HCT116 (cell line): ENCODE results near the gene TARS3. TPM values are rescaled to one million over a fixed set of nuclear protein-coding genes. Genes with fewer than 3 reads are reported as not detected.
"Not testable (repeated sequence)": the region's sequence is repeated elsewhere in the genome, so short reads cannot be mapped to it uniquely, and the experiment has no call there.

Experiments used
- ATAC-seq: fragments of 200-7000 bp; cut with Tn5 transposase; 2 replicates; pipeline ENCODE4 v1.9.1; 2020; ENCODE audit warnings: mild to moderate bottlenecking, moderate library complexity
- BruUV-seq: library from RNA; stranded (reverse); fragments of 400-500 nt; replicated peaks from 2 replicates; lab custom pipeline; 2021; lab: Mats Ljungman, UMichigan
- CTCF ChIA-PET: fragments of 300-600 bp; sonication (Branson Sonifier 250); formaldehyde crosslinking; loops from one replicate; lab custom pipeline; 2021; ENCODE audit warnings: antibody characterized with exemption; lab: Charles Lee
- POLR2A ChIA-PET: fragments of 300-600, 350-600 bp; sonication (Branson Sonifier 250); formaldehyde crosslinking; loops from one replicate; lab custom pipeline; 2021; ENCODE audit warnings: antibody characterized with exemption; lab: Charles Lee
- RAD21 ChIA-PET, 2 experiments: fragments of 300-600 bp; sonication (Branson Sonifier 250); formaldehyde crosslinking; loops; one replicate each; lab custom pipeline; 2023; ENCODE audit warnings: low total read pairs in 2 of 2; ENCODE audit not compliant: uncharacterized antibody in 2 of 2, unreplicated experiment in 2 of 2, low non-redundant PET in 1 of 2; lab: Charles Lee
- DNase-seq: peaks from one replicate; pipeline ENCODE4 v3.0.0-alpha.2; 2010; ENCODE audit warnings: low read depth, low spot score
- H2AFZ ChIP-seq: fragments of 200-600 bp; shearing (Covaris generic), sonication (generic); 2 replicates; pipeline ENCODE4 v1.6.1; 2017; ENCODE audit warnings: low read depth, mixed run types, mixed read lengths, antibody characterized with exemption, low read length; ENCODE audit not compliant: poor library complexity, severe bottlenecking
- H3K27ac ChIP-seq: 2 replicates; pipeline ENCODE4 v1.5.1; 2012; ENCODE audit warnings: low read depth, low read length
- H3K27me3 ChIP-seq: fragments of 200-600 bp; sonication (generic); 2 replicates; pipeline ENCODE4 v1.6.1; 2016; ENCODE audit warnings: mixed run types, low read length, mixed read lengths; ENCODE audit not compliant: insufficient read depth
- H3K36me3 ChIP-seq, 2 experiments: fragments of 200-500 bp in 1 of 2; fragments of 200-600 bp in 1 of 2; sonication (Bioruptor generic) in 1 of 2; sonication (generic) in 1 of 2; 2 replicates each; pipeline versions ENCODE4 v1.5.1 to v1.6.1; 2014 to 2016; ENCODE audit warnings: low read length in 2 of 2, inconsistent platforms in 1 of 2, mixed read lengths in 1 of 2, mixed run types in 1 of 2; ENCODE audit not compliant: insufficient read depth in 2 of 2, control insufficient read depth in 1 of 2
- H3K4me1 ChIP-seq, 2 experiments: fragments of 200-600 bp in 1 of 2; sonication (generic) in 1 of 2; 2 replicates each; pipeline versions ENCODE4 v1.5.1 to v1.6.1; 2012 to 2017; ENCODE audit warnings: low read length in 2 of 2, inconsistent platforms in 1 of 2, mild to moderate bottlenecking in 1 of 2, mixed read lengths in 1 of 2, mixed run types in 1 of 2, moderate library complexity in 1 of 2; ENCODE audit not compliant: insufficient read depth in 2 of 2, control insufficient read depth in 1 of 2
- H3K4me2 ChIP-seq: fragments of 200-600 bp; sonication (generic); 2 replicates; pipeline ENCODE4 v1.6.1; 2017; ENCODE audit warnings: mixed run types, low read length, mixed read lengths
- H3K4me3 ChIP-seq, 2 experiments: fragments of 200-600 bp in 1 of 2; sonication (generic) in 1 of 2; replicated peaks in 1 of 2; 2 replicates each; pipeline ENCODE4 v1.5.1; 2011 to 2016; ENCODE audit warnings: low read length in 2 of 2, control low read depth in 1 of 2, low read depth in 1 of 2, mild to moderate bottlenecking in 1 of 2, mixed read lengths in 1 of 2, mixed run types in 1 of 2
- H3K79me2 ChIP-seq: fragments of 200-600 bp; sonication (generic); 2 replicates; pipeline ENCODE4 v1.6.1; 2017; ENCODE audit warnings: mild to moderate bottlenecking, mixed run types, low read length, moderate library complexity, mixed read lengths; ENCODE audit not compliant: insufficient read depth
- H3K9ac ChIP-seq: fragments of 200-600 bp; sonication (generic); 2 replicates; pipeline ENCODE4 v1.6.1; 2016; ENCODE audit warnings: low read length, mixed read lengths
- H3K9me2 ChIP-seq: fragments of 200-600 bp; sonication (generic), shearing (Covaris generic); 2 replicates; pipeline ENCODE4 v1.6.1; 2017; ENCODE audit warnings: mixed run types, mild to moderate bottlenecking, moderate library complexity; ENCODE audit not compliant: insufficient read depth
- H3K9me3 ChIP-seq, 2 experiments: fragments of 200-500 bp in 1 of 2; fragments of 200-600 bp in 1 of 2; sonication (Bioruptor generic) in 1 of 2; sonication (generic) in 1 of 2; 2 replicates each; pipeline ENCODE4 v1.6.1; 2014 to 2017; ENCODE audit warnings: low read length in 2 of 2, mixed read lengths in 2 of 2, inconsistent platforms in 1 of 2, low read depth in 1 of 2, mild to moderate bottlenecking in 1 of 2, mixed run types in 1 of 2, moderate library complexity in 1 of 2; ENCODE audit not compliant: control insufficient read depth in 1 of 2, insufficient read depth in 1 of 2
- H4K20me1 ChIP-seq: fragments of 200-600 bp; sonication (generic), shearing (Covaris generic); 2 replicates; pipeline ENCODE4 v1.6.1; 2017; ENCODE audit warnings: mixed run types, mild to moderate bottlenecking, moderate library complexity; ENCODE audit not compliant: insufficient read depth
- CTCF ChIP-seq, 3 experiments: fragments of 200-600 bp in 1 of 3; sonication (generic) in 1 of 3; IDR thresholded peaks in 2 of 3; conservative IDR thresholded peaks in 1 of 3; 2 replicates each; pipeline ENCODE4 v1.5.1; 2012 to 2017; ENCODE audit warnings: low read depth in 2 of 3, low read length in 2 of 3, antibody characterized with exemption in 1 of 3, borderline replicate concordance in 1 of 3, control low read depth in 1 of 3, mild to moderate bottlenecking in 1 of 3, mixed read lengths in 1 of 3, mixed run types in 1 of 3, moderate library complexity in 1 of 3; ENCODE audit not compliant: insufficient read depth in 1 of 3
- EGR1 ChIP-seq: IDR thresholded peaks from 2 replicates; pipeline ENCODE4 v1.6.1; 2012; ENCODE audit warnings: low read depth
- EZH2 ChIP-seq: fragments of 200-600 bp; sonication (generic); IDR thresholded peaks from 2 replicates; pipeline ENCODE4 v1.6.1; 2017; ENCODE audit warnings: antibody characterized with exemption, mixed run types
- EZH2phosphoT487 ChIP-seq: fragments of 200-600 bp; IDR thresholded peaks from 2 replicates; pipeline ENCODE4 v1.6.1; 2018; ENCODE audit warnings: antibody characterized with exemption, borderline replicate concordance
- FOSL1 ChIP-seq: IDR thresholded peaks from 2 replicates; pipeline ENCODE4 v1.6.1; 2012; ENCODE audit warnings: low read depth
- MAX ChIP-seq: IDR thresholded peaks from 2 replicates; pipeline ENCODE4 v1.6.1; 2012
- POLR2A ChIP-seq: IDR thresholded peaks from 2 replicates; pipeline ENCODE4 v1.7.0; 2011; ENCODE audit warnings: borderline replicate concordance; ENCODE audit not compliant: insufficient read depth, insufficient read length; ENCODE audit errors: extremely low read depth
- REST ChIP-seq: IDR thresholded peaks from 2 replicates; pipeline ENCODE4 v1.6.1; 2012; ENCODE audit warnings: low read depth
- SIN3A ChIP-seq: IDR thresholded peaks from 2 replicates; pipeline ENCODE4 v1.6.1; 2012; ENCODE audit warnings: low read depth
- SP1 ChIP-seq: IDR thresholded peaks from 2 replicates; pipeline ENCODE4 v1.6.1; 2012; ENCODE audit warnings: low read depth
- TCF7L2 ChIP-seq: IDR thresholded peaks from 2 replicates; pipeline ENCODE4 v1.7.0; 2011; ENCODE audit warnings: borderline replicate concordance, inconsistent platforms; ENCODE audit not compliant: insufficient read depth, insufficient read length; ENCODE audit errors: extremely low read depth
- ZBTB33 ChIP-seq: IDR thresholded peaks from 2 replicates; pipeline ENCODE4 v1.6.1; 2011; ENCODE audit warnings: mild to moderate bottlenecking, low read length, moderate library complexity; ENCODE audit not compliant: insufficient replicate concordance; ENCODE audit errors: extremely low read depth
- ZFX ChIP-seq: fragments of 450-650 bp; IDR thresholded peaks from 2 replicates; pipeline ENCODE4 v1.6.1; 2017
- intact Hi-C: fragments of 100-400 bp; cut with micrococcal nuclease; formaldehyde crosslinking; loops from 2 replicates; pipeline ENCODE4 v1.10.0; 2022
- total RNA-seq: library from RNA; stranded (reverse); gene quantifications from one replicate; pipeline ENCODE4 v1.2.1, GENCODE V29; 2021; ENCODE audit not compliant: unreplicated experiment

The TARS3 gene
- total RNA-seq, 1 experiment from 2014 or later = 11.1 TPM

- Histone ChIP-seq H2AFZ (no peak overlapping the region), H3K4me1 (peaks cover 0 to 7% of the 10 kb centered on the region in 2 experiments; a peak in 2 of 4 replicates), H3K36me3 (no peaks in the 10 kb centered on the region), H3K4me2 (no peak overlapping the region), H3K27me3 (no peaks in the 10 kb centered on the region), H3K4me3 (no peak overlapping the region), H3K9ac (no peak overlapping the region), H3K27ac (no peak overlapping the region), H3K79me2 (no peaks in the 10 kb centered on the region), H3K9me3 (no peaks in the 10 kb centered on the region), H3K9me2 (no peaks in the 10 kb centered on the region), H4K20me1 (no peaks in the 10 kb centered on the region)
- ChIA-PET CTCF (no interaction called here), POLR2A (no interaction called here), RAD21 (no interaction called here)
- BruUV-seq = no TSS peak
- ATAC-seq (no peak), DNase-seq (no peak)
- TF ChIP-seq SIN3A (no peak), ZFX (no peak), EZH2phosphoT487 (no peak), POLR2A (no peak), TCF7L2 (no peak), EZH2 (no peak), FOSL1 (no peak), CTCF (IDR thresholded peaks at IDR 0.05 in 2 of 3, conservative IDR thresholded peaks at IDR 0.05 in 1 of 3; ENCODE audit: borderline replicate concordance in 1 of 3, insufficient read depth in 1 of 3, low read depth in 2 of 3, low read length in 2 of 3) (no peak), MAX (no peak), EGR1 (no peak), SP1 (no peak), REST (no peak), ZBTB33 (no peak)
- intact Hi-C loops = no loop called here
Measured at GRCh38 chr15:101633356-101633755, 90.9 kb downstream of the TARS3 start.

- H3K4me3 ChIP-seq, H3K9ac ChIP-seq, H3K36me3 ChIP-seq, H3K9me3 ChIP-seq, ATAC-seq, CTCF ChIA-PET, H3K4me2 ChIP-seq, H3K79me2 ChIP-seq, H3K4me1 ChIP-seq, H2AFZ ChIP-seq, RAD21 ChIA-PET, POLR2A ChIA-PET, H3K27me3 ChIP-seq, BruUV-seq, H3K27ac ChIP-seq, H3K9me2 ChIP-seq, intact Hi-C loops, H4K20me1 ChIP-seq, DNase-seq: not testable (repeated sequence)
Measured at GRCh38 chr15:101626729-101627128, 97.5 kb downstream of the TARS3 start.
